HCT116 (cell line): ENCODE data around the gene FGD3.

ENCODE experiments used
- EZH2phosphoT487 ChIP-seq: fragments of 200-600 bp; IDR thresholded peaks from 2 replicates; pipeline ENCODE4 v1.6.1; 2018; ENCODE audit warnings: antibody characterized with exemption, borderline replicate concordance
- FOSL1 ChIP-seq: IDR thresholded peaks from 2 replicates; pipeline ENCODE4 v1.6.1; 2012; ENCODE audit warnings: low read depth
- JUND ChIP-seq: IDR thresholded peaks from 2 replicates; pipeline ENCODE4 v1.6.1; 2012
- POLR2A ChIP-seq: IDR thresholded peaks from 2 replicates; pipeline ENCODE4 v1.7.0; 2011; ENCODE audit warnings: borderline replicate concordance; ENCODE audit not compliant: insufficient read depth, insufficient read length; ENCODE audit errors: extremely low read depth
- POLR2AphosphoS5 ChIP-seq: IDR thresholded peaks from 2 replicates; pipeline ENCODE4 v1.6.1; 2011; ENCODE audit warnings: mild to moderate bottlenecking, low read depth, low read length, moderate library complexity
- SIN3A ChIP-seq: IDR thresholded peaks from 2 replicates; pipeline ENCODE4 v1.6.1; 2012; ENCODE audit warnings: low read depth
- TF ChIP-seq, protein P1 (sequence below): IDR thresholded peaks from 2 replicates; pipeline ENCODE4 v1.6.1; 2011; ENCODE audit warnings: mild to moderate bottlenecking, low read length, moderate library complexity; ENCODE audit not compliant: insufficient replicate concordance; ENCODE audit errors: extremely low read depth
- TF ChIP-seq, protein P2 (sequence below), 3 experiments: fragments of 200-600 bp in 1 of 3; sonication (generic) in 1 of 3; IDR thresholded peaks in 2 of 3; conservative IDR thresholded peaks in 1 of 3; 2 replicates each; pipeline ENCODE4 v1.5.1; 2012 to 2017; ENCODE audit warnings: low read depth in 2 of 3, low read length in 2 of 3, antibody characterized with exemption in 1 of 3, borderline replicate concordance in 1 of 3, control low read depth in 1 of 3, mild to moderate bottlenecking in 1 of 3, mixed read lengths in 1 of 3, mixed run types in 1 of 3, moderate library complexity in 1 of 3; ENCODE audit not compliant: insufficient read depth in 1 of 3
- TF ChIP-seq, protein P3 (sequence below): IDR thresholded peaks from 2 replicates; pipeline ENCODE4 v1.6.1; 2012

DNA sequence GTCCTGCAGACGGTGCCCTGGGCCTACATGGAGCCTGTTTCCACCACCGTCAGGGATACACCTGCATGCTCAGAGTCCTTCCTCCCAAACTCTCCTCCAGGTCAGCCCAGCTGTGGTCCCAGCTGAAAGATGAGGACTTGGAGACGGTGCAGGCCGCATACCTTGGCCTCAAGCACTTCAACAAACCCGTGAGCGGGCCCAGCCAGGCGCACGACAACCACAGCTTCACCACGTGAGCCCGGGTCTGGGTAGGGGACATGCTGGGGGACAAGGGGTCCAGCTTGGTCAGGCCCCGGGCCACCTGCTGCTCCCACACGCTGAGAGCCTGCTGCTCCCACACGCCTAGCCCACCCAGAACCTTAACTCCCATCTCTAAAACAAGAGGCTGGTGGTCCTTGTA, 132.0 kb downstream of the FGD3 start:
- TF ChIP-seq POLR2A (no peak), EZH2phosphoT487 (no peak), SIN3A (no peak), POLR2AphosphoS5 (no peak), FOSL1 (no peak), JUND (no peak)
- TF ChIP-seq, protein P1, sequence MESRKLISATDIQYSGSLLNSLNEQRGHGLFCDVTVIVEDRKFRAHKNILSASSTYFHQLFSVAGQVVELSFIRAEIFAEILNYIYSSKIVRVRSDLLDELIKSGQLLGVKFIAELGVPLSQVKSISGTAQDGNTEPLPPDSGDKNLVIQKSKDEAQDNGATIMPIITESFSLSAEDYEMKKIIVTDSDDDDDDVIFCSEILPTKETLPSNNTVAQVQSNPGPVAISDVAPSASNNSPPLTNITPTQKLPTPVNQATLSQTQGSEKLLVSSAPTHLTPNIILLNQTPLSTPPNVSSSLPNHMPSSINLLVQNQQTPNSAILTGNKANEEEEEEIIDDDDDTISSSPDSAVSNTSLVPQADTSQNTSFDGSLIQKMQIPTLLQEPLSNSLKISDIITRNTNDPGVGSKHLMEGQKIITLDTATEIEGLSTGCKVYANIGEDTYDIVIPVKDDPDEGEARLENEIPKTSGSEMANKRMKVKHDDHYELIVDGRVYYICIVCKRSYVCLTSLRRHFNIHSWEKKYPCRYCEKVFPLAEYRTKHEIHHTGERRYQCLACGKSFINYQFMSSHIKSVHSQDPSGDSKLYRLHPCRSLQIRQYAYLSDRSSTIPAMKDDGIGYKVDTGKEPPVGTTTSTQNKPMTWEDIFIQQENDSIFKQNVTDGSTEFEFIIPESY = no peak
- TF ChIP-seq, protein P2, sequence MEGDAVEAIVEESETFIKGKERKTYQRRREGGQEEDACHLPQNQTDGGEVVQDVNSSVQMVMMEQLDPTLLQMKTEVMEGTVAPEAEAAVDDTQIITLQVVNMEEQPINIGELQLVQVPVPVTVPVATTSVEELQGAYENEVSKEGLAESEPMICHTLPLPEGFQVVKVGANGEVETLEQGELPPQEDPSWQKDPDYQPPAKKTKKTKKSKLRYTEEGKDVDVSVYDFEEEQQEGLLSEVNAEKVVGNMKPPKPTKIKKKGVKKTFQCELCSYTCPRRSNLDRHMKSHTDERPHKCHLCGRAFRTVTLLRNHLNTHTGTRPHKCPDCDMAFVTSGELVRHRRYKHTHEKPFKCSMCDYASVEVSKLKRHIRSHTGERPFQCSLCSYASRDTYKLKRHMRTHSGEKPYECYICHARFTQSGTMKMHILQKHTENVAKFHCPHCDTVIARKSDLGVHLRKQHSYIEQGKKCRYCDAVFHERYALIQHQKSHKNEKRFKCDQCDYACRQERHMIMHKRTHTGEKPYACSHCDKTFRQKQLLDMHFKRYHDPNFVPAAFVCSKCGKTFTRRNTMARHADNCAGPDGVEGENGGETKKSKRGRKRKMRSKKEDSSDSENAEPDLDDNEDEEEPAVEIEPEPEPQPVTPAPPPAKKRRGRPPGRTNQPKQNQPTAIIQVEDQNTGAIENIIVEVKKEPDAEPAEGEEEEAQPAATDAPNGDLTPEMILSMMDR (IDR thresholded peaks at IDR 0.05 in 2 of 3, conservative IDR thresholded peaks at IDR 0.05 in 1 of 3; ENCODE audit: borderline replicate concordance in 1 of 3, insufficient read depth in 1 of 3, low read depth in 2 of 3, low read length in 2 of 3) = no peak
- TF ChIP-seq, protein P3, sequence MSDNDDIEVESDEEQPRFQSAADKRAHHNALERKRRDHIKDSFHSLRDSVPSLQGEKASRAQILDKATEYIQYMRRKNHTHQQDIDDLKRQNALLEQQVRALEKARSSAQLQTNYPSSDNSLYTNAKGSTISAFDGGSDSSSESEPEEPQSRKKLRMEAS = no peak
